GM19035 (cell line): ENCODE data around the gene DNAAF8.
"Not testable (repeated sequence)": the region's sequence is repeated elsewhere in the genome, so short reads cannot be mapped to it uniquely, and the experiment has no call there.

Experiments used
- ATAC-seq: cut with Tn5 transposase; IDR thresholded peaks from one replicate; pipeline ENCODE4 v1.9.1; 2021; ENCODE audit not compliant: unreplicated experiment

DNAAF8 gene

DNA sequence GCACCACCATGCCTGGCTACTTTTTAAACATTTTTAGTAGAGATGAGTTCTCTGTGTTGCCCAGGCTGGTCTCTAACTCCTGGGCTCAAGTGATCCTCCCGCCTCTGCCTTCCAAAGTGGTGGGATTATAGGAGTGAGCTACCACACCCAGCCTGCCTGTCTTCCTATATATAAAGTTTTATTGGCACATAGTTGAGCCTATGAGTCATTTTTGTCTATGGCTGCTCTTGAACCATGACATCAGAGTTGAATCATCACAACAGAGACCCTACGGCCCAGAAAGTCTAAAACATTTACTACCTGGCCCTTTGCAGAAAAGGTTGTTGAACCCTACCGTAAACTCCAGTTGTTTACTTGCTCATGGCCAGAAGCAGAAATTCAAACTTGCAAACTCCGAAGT, 45.9 kb downstream of the DNAAF8 start:
- no peak for ATAC-seq

DNA sequence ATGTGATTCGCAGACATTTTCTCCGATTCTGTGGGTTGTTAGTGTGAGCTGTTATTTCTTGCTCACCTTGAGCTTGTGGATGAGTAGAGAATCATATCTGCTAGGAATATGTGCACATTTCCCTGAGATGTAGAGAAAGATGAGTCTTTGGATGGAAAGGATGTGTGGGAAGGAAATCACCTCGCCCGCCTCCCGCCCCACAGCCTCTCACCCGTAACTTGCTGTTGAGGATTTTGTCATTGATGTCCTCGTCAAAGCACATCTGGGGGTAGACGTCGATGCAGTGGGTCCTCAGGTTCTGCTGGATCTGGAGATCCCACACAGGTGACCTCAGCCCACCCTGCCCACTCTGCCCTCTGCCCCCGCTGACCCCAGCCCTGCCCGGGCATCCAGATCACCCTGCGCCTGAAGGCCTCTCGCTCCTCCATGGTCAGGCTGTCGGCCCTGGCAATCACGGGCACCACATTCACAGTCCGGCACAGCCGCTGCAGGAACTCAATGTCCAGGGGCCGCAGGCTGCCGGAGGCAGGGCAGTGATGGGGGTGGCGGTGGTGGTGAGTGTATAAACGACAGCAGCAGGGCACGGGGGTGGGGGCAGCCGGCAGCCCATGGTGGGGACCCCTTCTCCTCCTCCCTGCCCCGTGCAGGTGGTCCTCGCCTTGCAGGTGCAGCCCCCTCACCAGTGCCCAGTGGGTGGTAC, 49.1 kb downstream of the DNAAF8 start:
- no peak for ATAC-seq

DNA sequence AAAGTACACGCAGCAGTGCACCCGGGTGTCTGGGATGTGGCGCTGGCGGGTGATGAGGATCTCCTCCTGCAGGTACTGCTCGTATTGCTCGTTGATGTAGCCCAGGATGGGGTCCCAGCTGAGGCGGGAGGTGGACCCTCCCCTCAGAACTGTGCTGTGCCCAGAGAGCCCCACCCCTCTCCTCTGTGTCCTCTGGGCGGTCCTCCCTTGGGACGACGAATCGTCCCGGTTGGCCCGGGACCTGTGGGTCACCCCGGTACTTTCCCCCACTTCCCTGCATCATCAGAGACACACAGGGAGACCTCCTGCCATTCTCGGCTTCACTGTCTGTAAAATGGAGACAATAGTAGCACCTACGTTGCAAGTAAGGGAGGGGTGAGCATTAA, 49.6 kb downstream of the DNAAF8 start:
- ATAC-seq: no peak

DNA sequence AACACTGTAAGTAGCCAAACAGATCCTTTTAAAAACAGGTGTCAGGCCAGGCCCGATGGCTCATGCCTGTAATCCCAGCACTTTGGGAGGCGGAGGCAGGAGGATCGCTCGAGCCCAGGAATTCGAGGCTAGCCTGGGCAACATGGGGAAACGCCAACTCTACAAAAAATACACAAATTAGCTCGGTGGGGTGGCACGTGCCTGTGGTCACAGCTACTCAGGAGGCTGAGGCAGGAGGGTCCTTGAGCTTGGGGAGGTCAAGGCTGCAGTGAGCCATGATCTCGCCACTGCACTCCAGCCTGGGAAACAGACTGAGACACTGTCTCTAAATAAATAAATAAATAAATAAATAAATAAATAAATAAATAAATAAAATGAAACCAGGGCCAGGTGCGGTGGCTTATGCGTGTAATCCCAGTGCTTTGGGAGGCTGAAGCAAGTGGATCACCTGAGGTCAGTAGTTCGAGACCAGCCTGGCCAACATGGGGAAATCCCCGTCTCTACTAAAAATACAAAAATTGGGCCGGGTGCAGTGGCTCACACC, 50.2 kb downstream of the DNAAF8 start:
- ATAC-seq: not testable (repeated sequence)

DNA sequence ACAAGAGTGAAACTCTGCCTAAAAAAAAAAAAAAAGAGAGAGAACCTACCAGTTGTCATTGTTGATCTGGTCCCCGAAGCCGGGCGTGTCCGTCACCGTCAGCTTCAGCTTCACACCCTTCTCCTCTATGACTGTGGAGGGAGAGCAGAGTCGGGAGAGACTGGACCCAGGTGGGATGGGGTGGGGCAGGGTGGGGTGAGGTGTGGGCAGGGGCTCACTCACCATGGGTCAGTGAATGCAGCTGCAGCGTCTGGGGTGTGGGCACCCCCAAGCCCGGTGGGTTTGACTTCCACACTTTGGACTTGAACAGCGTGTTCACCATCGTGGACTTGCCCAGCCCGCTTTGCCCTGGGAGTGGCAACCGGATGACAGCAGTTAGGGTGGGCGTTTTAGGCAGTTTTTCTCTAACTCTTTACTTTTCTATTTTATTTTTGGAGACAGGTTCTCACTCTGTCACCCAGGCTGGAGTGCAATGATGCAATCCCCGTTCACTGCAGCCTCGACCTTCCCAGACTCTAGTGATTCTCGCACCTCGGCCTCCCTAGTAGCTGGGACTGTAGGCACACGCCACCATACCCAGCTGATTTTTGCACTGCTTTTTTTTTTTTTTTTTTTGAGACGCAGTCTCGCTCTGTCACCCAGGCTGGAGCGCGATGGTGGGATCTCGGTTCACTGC, 51.6 kb downstream of the DNAAF8 start:
- no peak for ATAC-seq

DNA sequence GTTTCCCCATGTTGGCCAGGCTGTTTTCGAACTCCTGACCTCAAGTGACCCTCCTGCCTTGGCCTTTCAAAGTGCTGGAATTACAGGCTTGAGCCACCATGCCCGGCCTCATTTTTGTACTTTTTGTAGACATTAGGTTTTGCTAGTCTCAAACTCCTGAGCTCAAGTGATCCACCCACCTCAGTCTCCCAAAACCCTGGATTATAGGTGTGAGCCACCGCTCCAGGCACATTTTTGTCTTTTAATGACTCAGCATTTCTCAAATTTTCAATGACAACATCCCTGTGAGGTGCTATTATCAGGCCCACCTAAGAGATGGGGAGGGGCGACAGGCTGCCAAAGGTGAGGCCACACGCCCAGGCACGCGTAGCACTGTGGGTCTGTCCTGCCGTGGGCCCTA, 52.7 kb downstream of the DNAAF8 start:
- no peak for ATAC-seq

DNA sequence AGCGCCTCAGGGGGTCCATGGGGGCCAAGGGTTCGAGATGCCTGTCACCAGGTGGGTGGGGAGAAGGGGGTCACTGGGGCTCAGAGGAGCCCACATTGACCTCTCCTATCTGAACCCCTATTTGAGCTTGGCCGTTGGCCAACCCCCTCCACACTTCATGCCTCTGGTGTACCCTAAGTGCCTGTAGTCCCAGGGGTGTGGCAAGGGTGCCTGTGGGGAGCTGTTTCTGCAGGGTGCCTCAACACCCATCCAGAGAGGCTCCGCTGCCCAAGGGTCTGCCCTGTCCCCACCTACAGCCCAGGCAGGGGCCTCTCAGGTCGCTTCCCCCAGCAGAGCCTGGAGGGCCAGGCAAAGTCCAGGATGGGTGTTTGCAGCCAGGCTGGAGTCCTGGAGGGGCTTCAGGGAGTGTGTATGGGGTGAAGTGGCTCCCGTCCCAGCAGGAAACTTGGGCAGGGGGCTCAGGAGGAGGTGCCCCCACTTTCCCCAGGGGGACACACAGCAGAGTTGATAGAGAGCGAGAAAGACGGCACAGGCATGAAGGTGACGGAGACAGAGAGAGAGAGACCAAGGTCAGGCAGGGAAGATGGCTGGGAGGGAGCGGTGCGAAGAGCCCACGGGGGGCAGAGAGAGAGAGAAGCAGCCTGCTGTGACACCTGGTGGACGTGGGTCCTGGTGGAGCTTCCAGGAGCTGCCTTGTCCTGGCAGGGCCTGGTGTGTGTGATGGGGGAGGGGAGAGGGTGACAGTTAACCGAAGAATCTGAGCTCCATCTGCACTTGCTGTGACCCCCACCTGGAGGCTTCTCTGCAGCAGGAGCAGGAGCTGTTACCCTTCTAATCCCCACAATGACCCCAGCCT, 53.5 kb downstream of the DNAAF8 start, which contains the start of gene SEPTIN12:
Gene SEPTIN12 (minus strand): TSS at position 719 of the 856 bp plus-strand sequence. CDS start 700 bp downstream, at position 19.
- ATAC-seq: no peak

DNA sequence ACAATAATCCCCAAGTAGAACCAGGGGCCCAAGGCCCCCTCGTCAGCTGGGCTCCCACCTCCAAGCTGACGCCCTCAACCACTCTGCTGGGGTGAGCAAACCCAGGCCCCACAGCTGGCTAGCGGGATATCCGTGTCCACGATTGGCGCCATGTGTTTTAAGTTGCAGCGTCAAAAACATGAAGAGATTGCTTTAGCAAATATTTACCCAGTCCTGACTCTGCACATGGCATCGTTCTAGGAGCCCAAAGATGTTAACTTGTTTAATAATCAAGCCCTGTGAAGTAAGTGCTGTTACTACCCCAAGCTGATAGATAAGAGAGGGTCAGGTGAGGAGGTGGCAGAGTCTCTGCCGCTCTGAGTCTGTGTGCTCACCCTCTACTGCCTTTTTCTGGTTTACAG, 54.2 kb downstream of the DNAAF8 start:
- no peak for ATAC-seq

DNA sequence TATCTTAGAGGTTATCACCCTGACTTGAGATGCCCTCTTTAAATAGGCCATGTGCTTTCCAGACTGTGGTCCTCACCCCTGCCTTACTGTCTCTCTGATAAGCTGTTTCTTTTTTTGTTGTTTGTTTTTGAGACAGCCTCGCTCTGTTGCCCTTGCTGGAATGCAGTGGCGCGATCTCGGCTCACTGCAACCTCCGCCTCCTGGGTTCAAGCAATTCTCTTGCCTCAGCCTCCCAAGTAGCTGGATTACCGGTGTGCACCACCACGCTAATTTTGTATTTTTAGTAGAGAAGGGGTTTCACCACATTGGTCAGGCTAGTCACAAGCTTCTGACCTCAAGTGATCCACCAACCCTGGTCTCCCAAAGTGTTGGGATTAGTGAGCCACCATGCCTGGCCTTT, 54.6 kb downstream of the DNAAF8 start:
- no peak for ATAC-seq

DNA sequence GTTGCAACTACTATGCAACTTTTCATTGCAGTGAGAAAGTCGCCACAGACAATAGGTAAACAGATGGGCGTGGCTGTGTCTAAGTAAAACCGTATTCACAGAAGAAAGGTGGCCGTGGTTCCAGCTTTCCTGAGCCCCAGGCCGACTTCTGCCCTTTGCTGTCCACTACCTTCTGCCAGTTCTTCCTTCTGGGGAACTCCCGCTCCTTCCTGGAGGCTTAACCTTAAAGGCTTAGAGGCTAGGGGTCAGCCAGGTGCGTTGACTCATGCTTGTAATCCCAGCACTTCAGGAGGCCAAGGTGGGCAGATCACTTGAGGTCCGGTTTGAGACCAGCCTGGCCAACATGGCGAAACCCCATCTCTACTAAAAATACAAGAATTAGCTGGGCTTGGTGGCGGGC, 55.9 kb downstream of the DNAAF8 start:
- no peak for ATAC-seq

DNA sequence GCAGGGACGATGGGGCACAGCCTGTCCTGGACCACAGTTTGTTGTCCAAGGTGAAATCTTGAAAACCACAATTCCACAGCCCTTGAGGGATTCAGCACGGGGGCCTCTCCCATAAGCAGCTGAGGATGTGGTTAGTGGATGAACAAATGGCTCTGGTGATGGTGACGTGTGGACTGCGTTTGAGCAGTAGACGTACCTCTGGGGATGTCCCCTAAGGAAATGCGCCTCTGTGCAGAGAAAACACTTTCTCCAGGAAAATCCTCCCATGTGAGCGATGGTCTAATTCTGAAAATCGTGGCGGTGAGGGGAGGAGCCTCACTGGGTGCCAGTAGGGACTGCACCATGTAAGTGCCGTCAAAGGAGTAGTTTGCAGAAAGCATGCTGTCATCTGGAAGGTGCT, 56.5 kb downstream of the DNAAF8 start:
- ATAC-seq: no peak

DNA sequence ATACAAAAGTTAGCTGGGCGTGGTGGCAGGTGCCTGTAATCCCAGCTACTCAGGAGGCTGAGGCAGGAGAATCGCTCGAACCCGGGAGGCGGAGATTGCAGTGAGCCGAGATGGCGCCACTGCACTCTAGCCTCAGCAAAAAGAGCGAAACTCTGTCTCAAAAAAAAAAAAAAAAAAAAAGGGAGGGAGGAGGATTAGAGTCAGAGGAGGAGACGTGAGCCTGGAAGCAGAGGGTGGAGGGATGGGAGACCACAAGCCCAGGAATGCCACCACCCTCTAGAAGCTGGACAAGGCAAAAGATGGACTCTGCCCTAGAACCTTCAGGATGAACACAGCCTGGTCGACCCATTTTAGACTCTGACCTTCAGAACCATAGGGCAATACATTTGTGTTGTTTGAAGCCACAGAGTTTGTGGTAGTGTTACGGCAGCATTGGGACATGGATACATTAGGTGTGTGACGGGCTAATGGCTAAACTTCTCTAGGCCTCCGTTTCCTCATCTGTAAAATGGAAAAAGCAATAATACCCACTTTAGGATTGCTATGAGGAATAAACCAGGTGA, 58.7 kb downstream of the DNAAF8 start:
- no peak for ATAC-seq

DNA sequence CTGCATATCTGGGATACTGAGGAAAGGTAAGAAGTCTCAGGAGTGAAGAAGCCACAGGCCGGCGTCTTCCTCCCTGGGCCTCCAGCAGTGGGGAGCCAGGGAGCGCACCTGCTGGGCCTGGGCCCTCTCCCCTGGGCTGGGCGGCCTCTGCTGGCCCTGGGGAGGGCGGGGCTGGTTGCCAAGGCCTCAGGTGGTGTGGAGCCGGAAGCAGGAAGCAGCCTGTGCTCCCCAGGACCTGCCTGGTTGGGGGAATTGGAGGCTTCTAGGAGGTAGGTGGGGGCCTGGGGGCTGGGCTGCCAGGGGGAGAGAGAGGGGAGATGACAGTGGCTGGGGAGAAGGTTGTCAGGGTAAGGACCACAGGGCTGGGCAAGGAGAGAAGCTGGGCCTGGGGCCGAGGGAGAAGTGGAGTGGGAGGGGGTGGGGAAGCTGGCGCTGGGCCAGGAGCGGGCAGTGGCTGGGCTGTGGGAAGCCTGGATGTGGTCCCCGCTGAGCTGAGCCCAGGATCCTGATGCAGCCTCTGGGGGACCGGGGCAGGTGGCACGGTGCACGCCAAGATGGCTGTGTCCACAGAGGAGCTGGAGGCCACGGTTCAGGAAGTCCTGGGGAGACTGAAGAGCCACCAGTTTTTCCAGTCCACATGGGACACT, 61.0 kb downstream of the DNAAF8 start, which contains the start of gene SMIM22:
Gene SMIM22 (plus strand): TSS at position 189 of the 647 bp plus-strand sequence. CDS start 366 bp downstream, at position 555.
- no peak for ATAC-seq

DNA sequence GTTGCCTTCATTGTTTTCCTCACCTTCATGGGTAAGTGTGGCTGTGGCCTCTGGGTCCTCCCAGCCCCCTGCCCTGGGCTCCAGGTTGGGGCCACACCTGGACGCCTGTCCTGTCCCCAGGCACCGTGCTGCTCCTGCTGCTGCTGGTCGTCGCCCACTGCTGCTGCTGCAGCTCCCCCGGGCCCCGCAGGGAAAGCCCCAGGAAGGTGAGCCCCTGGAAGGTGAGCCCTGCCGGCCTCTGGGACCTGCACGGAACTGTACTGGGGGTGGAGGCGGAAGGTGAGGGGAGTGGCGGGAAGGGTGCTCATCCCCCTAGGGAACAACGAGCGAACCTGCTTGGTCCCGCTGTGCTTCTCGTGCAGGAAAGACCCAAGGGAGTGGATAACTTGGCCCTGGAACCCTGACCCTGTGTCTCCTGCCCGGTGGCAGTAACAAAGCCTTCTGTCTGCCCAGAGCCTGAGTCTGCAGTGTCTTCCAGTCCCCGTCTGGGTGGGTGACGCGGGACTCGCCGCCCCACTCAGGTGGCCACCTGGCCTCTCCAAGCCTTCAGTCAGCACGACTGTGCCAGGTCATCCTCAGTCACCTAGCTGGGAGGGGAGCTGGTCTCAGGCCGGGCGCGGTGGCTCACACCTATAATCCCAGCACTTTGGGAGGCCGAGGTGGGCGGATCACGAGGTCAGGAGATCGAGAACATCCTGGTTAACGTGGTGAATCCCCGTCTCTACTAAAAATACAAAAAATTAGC, 61.7 kb downstream of the DNAAF8 start:
- no peak for ATAC-seq

DNA sequence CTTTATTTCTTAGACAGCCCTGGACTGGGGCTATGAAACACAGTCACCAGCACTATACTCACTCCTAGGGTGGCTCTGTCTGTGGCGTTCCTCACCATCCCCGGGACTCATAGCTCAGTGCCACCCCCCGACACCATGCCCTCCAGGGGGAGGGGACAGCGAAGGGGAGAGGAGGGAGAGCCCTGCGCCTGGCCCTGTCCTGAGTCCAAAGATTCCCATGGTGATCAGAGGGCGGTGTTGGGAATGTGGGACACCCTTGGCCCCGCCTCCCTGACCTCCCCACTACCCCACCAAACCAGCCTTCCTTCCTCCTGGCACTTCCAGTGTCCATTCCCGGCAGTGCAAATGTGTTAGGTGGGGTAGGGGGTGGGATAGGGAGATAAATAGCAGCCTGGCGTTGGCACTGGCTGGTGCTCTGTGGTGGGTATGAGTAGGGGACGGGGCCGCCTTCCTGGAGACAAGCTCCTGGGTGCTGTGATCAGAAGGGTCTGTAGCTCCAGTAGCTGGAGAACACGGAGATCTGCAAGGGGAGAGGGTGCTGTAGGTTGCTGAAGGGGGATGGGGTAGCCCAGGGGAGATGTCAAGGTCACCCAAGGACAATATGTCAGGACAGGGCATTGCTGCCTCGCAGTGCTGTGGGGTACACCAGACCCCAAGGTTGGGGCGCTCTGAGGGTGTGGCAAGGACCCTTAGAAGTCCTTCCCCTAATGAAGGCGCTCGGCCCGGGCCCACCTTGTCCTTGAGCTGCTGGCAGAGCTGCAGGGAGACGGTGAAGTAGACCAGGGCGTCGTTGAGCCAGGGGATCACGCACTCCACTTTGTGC, 62.9 kb downstream of the DNAAF8 start:
- ATAC-seq: no peak

DNA sequence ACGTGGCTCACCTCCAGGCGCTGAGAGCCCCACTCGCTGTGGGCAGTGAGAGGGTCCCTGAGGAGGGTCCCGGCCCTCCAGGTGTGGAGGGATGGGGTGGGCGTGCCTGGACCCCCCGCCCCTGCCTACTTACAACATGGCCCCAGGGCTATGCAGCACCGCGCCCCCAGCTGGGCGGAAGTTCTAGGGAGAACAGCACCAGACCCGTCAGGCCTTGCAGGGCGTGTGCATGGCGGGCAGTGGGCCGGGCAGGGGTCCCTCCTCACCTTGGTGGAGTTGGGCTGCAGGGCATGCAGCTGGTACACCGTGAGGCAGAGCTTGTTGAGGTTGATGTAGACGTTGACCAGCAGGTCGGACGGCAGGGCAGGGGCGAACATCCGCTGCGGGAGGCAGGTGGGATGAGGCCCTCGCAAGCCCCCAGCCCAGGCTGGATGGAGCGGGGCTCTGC, 63.5 kb downstream of the DNAAF8 start:
- ATAC-seq: no peak

DNA sequence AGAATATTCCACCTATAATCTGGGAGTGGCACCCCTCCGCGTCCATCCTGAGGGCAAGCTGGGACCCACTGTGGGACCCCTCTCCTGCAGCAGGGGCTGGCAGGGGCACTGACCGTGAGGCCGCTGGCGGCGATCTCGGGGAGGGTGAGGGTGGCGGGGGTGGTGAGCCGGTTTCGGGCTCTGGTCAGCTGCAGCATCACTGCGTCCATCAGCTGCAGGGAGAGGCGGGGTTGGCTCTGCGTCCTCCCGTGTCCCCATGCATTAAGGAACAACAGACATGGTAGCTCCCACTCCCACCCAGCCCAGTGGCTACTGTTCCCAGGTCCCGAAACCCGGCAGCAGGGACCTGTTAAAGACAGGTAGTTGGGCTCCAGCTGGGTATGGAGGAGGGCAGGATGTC, 64.1 kb downstream of the DNAAF8 start:
- ATAC-seq: no peak
